Kidney capillary endothelial cell (primary cell): ENCODE results near the gene SEC22A.

Source experiments
- DNase-seq: peaks from one replicate; pipeline ENCODE4 v3.0.0-alpha.2; 2018; ENCODE audit warnings: low spot score

The SEC22A gene, protein sequence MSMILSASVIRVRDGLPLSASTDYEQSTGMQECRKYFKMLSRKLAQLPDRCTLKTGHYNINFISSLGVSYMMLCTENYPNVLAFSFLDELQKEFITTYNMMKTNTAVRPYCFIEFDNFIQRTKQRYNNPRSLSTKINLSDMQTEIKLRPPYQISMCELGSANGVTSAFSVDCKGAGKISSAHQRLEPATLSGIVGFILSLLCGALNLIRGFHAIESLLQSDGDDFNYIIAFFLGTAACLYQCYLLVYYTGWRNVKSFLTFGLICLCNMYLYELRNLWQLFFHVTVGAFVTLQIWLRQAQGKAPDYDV

DNA sequence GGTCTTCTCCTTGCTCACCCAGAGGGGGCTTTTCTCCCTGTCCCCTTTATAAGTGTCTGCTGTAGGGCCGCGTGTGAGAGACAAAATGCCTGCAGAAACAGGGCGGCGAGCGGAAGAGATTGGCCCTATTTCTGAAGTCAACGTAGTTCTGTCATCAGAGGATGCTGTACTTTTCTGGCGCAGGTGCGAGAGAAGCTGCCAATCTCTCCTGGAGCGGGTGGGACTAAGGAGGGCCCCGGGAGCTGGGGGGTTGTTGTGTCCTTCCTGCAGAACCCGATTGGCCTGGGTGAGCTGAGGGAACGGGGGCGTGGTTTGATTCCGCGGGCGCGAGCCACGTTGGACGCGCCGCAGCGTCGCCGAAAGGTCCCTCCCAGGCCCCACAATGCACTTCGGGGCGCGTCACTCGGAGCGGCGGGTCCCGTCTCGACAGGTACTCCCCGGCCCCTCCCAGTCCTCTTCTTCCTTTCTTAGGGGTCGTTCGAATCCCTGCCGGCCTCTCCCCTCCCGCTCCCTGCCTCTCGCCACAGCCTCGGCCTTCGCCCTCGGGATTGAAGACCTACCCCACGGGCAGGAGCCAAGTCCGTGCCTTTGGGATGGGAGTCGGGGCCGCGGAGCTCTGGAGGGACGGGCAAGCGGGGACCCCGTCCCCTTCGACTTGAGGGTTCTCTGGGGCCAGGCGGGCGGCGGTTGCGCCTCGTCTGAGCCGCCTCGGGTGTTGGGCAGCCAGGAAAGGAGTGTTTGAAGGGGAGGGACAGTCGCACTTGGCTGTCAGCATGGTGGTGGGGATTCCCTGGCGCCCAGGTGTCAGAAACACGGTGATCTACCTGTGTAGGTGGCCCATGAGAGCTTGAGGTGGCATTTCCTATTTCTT is at the start of gene SEC22A:
Gene SEC22A, plus strand, starts transcription at position 387 of the 871 bp plus-strand sequence. CDS start 7,275 bp downstream, outside the sequence.
- peak; percentile 84 for DNase-seq

DNA sequence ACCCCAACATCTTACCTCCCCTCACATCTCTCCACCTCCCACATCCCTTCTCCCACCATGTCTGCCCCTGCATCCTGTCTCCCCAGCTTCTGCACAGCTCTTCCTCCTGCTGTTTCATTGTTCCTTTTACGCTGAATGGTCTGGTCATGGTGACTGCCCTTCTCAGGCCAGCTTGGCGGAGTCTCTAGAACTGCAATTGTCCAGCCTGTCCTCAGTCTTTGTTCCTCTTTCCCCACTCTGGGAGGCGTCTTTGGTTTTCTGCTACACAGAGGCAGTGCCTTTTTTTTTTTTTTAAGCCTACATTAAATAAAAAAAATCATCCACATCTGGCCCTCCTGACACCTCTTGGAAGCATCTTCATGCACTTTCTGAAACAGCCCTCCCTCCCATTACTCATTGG is 49.1 kb upstream of the SEC22A start:
- no peak for DNase-seq

DNA sequence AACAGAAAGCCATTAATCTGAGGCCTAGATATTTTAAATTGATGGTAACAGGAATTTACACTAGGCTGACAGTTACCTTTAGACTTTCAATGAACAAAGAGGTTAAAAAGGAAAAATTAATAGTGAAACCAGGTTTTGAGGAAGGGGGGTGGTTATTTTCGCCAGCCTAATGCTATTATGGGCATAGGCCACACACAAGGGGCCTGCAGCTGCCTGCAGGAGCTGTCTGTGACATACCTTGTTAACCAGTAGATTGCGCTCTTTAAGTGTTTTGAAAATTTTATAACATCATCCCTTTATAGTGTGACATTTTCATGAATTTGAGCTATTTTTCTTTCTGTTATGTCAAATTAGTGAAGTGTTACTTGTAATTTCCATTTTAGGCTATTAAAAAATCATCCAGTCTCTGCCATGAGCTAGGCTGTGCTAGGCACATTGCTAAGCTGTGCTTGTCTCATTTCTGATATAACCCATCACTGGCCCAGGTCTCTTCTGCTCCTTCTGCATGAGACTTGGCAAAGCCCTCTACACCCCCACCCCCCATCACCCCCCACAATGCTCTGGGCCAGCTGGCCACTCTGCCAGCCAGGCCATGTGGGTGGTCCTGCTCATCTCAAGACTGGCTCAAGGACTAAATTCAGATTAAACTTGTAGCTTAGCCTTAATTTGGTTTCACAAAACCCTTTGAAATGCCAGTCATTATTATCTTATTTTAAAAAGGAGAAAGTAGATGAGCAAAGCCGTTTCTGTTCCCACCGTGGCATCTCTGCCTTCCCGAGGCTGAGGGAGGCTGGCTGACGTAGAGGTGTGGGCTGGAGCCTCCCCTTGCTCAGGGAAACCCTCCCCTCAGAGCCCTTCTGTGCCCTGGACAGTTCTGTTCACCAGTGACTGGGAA is 48.4 kb upstream of the SEC22A start:
- no peak for DNase-seq

DNA sequence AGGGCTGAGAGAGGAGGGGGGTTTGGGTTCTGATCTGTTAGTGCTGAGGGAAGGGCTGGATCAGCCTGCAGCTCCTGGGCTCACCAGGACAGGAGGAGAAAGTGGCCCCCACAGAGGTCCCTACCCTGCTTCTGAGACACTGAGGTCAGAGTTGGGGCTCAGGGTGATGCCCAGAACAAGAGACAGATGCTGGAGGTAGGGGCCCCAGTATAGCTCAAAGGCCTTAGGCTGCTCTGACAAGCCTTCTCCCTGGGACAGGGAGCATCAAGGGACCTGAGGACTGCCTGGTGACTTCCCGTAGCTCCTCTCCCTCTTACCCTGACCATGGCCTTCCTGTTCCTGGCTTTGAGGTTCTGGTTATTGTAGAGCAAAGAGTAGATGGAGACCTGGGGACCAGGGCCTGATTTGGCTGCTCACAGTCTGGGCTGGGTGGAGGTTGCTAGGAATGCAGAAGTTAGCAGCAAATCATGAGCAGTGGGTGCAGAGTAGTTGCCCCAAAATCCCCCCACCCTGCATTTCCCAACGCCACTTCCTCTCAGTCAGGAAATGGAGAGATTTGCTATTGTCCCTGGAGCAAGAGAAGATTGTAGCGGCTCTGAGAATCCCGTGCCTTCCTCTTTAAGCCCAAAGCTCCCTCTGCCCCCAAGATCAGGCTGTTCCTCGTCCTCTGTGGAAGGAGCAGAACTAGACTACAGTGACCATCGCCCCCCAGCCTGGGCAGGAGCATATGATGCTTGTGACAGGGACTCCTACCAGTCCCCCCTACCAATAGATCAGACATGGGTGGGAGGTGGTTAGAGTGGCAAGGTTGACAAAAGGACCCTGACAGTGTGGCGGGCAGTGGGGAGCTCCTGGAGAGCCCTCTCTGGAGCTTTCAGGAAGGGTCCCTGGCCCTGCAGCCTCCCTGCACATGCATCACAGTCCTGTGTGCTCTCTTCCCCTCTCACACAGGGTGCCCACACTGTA is 47.4 kb upstream of the SEC22A start:
- no peak for DNase-seq

DNA sequence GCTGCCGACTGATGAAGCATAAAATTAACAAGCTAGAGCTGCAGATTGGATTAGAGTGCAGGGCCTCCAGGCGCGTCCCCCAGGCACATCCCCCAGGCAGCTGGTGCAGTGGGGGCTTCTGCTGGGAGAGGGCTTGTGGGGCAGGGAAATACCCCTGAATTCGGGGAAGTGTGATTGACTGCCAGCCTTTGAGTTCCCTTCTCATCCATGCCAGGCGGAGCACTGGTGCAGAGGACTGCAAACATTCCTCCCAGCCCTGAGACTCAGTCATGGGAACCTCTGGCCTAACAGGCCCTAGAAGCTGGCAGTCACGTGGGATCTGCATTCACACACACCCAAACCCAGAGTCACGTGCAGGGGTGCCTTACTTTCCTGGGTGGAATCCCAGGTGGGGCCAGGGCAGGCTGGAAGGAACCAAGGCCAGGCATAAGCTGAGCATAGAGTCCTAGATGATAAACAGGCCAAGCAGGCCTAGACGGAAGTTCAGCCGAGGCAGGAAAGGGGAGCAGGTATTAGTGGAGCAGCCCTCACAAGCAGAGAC is 46.2 kb upstream of the SEC22A start:
- no peak for DNase-seq

DNA sequence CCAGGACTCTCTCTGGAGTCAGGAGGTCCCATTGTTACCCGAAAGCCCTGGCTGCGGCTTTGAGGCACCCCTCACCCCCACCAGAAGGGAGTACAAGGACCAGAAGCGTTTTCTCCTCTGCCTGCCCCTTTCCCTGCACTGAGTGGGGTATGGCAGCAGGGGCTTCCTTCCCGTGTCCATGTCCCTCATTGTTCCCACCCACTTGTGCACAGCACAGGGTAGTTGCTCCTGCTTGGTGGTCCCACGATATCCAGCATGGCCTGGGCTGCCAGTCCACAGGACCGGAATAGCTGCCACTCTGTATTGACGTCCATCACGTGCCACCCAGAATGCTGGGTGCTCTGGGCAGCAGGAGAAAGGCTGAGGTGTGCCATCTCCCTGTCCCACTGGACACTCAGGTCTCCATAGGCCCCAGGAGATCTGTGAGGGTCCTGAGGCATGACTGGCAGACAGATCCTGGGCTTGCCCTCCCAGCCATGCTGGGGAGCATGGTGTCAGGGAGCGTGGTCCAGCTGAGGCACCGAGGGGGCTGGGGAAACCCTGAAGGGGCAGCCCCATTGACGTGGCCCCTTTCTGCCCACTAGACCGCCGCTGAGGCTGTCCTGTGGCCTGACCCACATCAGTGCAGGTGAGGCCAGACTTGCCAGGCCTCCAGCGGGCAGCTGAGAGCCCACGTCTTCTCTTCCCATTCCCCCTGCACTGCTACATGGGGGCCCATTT is 45.3 kb upstream of the SEC22A start:
- DNase-seq = no peak

DNA sequence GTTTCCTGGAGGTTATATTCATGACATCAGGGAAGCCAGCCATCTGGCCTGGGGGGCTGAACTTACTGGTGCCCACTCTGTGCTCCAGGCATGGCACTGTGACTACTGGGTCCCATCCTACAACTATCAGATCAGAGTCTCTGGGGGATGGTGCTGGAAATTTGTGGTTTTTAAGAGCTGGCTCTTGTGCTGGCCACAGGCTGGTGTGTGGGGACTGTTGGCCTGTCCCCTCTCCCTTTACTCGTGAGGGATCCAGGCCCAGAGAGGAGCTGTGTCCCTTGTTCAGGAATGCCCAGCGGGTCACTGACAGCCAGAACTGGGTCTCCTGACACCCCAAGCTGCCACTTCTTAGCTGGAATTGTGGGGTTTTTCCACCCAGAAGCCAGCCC is 44.5 kb upstream of the SEC22A start:
- no peak for DNase-seq

DNA sequence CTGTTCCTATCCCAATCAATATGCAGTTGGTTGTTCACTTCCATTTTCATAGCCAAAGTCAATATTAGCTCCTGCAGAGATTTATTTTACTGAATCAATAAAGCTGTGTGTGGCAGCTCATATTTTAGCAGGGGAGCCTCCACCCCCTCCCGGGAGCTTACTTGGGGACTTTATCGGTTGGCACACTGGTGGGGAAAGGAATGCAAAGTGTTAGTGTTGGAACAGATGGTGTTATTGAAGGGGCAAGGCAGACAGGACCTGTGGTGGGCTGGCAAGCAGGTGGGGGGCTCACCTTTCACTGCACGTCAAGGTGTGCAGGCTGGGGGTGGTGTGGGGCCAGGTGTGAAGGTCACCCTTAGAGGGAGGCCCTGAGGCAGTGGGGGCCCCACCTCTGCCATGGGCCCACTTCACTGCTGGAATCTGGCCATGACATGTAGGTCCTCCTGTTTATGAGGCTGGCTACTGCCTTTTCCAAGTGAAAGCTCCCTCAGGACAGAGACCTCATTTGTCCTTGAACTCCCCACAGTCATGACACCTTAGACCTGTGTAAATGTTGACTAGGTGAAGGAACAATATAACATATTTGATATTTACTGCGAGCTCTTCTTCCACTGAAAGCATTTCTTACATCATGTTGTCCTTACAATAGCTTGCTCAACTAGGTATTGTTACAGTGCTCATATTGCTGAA is 44.0 kb upstream of the SEC22A start:
- DNase-seq = no peak

DNA sequence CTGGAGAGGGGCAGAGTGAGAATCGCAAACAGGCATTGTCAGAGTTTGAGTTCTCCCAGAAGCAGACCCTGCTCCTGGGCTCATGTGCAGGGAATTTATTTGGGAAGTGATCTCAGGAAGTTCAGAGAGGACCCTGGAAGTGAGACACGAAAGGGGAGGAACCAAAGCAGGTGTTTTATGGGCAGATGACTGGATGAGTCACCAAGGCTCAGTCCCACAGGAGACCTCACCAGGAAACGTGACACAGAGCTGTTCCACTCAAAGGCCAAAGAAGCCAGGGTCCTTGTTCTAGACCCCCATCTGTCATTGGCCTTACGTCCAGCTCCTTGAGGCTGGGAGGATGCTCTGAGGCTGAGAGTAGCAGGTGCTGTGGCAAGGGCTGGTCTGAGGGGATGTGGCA is 43.4 kb upstream of the SEC22A start:
- peak; percentile 46 for DNase-seq

DNA sequence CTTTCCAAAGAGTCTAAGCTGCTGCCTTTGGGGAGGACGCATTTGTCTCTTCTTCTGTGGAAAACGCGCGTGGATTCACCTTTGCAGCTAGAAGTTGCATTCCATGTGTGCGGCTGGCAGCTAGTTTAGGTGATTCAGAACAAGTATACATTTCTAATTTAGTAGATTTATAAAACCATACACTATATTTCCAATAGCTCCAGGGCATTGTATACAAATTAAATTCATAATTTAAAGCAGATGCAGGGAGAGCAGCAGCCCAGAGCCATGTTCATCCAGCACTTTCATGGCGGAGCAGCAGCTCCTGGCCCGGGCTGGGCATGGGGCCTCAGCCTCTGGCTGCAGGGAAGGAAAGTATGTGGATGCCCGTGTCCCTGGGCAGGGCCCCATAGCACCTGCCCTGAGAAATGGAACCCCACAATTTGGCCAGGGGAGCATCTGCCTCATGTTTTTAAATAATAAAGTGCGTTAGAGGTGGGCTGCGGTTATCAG is 42.8 kb upstream of the SEC22A start:
- DNase-seq = no peak

DNA sequence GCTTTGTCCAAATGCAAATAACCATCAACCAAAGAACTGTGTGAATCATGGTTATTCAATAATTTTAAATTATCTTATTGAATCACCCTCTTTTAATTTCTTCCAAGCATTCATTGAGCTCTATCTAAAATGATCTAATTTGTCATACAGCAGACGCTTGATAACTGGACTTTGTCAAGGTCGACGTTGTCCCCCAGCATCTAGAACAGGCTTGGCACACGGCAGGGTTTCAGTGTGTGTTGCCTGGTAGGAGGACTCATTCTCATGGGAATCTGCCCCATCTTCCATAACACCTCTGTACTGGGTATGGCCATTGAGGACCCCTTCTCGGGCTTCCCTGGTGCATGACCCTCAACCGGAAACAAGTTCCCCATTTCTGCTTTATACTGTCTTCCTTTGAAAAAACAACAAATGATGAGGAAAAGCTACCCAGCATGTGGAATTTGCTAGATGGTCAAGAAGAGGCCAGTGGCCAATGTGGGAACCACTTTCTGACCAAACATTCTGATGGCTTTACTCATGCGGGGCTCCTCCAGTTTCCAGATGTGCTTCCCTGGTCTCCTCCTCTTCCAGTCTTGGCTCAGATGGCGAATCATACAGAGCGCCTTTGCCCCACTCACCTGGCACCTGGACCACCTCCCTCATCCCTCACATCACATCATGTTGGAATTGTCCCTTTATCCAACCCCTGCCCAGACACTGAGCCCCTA is 41.7 kb upstream of the SEC22A start:
- no peak for DNase-seq

DNA sequence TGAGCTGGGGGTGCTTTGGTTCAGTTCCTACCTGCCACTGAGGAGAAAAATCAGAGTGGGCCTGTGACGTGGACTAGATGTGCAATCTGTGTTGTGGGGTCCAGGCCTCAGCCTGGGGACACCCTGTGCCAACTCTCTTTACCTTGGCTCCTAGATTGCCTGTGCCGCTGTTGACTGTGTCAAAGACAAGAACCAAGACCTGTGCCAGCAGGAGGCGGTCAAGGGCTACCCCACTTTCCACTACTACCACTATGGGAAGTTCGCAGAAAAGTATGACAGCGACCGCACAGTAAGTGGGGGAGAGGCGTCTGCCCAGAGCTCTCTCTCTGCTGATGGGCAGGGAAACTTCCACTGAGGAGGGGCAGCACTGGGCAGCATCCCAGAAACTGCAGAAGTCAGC is 40.6 kb upstream of the SEC22A start:
- no peak for DNase-seq

DNA sequence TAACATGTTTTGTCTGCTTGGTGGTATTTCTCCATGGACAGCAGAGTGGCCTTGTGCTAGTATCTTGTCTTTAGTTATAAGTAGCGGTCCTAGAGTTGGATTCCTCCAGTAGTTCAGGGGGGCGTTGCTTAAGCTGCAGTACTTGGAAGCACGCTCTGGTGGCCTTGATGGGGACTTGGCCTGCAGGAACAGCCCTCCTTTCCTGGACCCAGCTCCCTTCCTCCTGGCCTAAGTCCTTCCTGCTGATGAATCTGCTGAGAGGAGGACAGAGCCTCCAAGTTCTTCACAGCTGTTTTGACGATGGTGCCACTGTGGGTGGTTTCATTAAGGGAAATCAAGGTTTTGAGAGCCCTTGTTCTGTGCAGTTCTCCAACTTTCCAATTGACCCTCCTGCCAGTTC is 38.6 kb upstream of the SEC22A start:
- no peak for DNase-seq

DNA sequence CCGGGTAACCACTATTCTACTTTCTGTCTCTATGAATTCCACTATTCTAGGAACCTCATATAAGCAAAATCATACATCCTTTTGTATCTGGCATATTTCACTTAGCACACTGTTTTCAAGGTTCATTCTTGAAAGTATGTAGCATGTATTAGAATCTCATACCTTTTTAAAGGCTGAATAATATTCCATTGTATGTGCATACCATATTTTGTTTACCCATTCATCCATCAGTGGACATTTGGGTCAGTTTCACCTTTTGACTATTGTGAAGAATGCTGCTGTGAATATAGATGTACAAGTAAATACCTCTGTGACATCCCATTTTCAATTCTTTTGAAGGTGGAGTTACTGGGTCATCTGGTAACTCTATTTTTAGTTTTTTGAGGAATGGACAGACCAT is 36.6 kb upstream of the SEC22A start:
- no peak for DNase-seq

DNA sequence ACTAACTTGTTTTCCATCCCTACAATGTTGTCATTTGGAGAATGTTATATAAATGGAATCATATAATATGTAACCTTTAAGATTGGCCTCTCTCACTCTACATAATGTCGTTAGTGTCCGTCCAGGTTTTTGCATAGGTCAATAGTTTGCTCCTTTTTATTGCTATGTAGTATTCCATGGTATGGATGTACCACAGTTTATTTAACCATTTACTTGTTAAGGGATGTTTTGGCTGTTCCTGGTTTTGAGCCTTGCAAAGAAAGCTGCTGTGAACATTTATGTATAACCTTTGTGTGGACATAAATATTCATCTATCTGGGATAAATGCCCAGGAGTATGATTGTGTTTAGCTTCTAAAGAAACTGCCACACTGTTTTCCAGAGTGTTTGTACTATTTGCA is 34.1 kb upstream of the SEC22A start:
- DNase-seq = no peak

DNA sequence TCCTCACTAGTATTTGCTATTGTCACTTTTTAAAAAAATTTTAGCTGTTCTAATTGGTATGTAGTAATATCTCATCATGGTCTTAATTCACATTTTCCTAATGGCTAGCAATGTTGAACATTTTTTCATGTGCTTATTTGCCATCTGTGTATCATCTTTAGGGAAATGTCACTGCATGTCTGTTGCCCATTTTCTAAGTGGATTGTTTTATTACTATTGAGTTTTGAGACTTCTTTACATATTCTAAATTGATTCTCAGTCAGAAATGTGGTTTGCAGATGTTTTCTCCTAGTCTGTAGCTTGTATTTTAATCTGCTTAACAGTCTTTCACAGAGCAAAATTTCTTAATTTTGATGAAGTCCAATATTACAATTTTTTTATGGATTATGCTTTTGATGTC is 33.6 kb upstream of the SEC22A start:
- DNase-seq = no peak

DNA sequence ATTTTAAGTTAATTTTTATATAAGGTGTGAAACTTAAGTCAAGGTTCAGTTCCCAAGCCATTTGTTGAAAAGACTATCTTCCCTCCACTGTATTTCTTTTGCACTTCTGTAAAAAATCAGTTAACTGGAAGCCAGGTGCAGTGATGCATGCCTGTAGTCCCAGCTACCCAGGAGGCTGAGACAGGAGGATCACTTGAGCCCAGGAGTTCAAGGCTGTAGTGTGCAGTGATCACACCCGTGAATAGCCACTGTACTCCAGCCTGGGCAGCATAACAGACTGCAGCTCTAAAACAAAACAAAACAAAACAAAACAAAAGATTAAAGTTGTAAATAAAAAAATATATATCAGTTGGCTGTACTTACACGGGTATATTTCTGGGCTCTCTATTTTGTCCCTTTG is 33.1 kb upstream of the SEC22A start:
- DNase-seq = no peak

DNA sequence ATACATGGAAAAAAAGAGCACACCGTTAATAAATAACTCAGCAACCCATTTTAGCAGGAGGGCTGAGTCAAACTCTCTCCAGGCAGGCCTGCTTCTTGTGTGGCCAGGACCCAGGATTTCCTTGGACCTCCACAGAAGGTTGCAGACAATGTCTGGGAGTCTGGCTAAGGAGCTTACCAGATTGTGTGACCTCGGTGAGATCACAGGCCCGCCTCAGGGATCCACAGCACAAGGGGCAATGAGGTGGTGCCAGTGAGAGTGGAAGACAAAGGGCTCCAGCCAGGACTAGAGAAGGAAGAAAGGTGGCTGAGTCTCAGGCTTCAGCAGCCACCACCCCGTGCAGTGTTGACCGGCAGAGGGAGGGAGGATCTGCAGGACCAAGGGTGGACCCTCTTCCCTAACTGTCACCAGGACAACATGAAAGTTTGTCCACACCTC is 32.2 kb upstream of the SEC22A start:
- no peak for DNase-seq

DNA sequence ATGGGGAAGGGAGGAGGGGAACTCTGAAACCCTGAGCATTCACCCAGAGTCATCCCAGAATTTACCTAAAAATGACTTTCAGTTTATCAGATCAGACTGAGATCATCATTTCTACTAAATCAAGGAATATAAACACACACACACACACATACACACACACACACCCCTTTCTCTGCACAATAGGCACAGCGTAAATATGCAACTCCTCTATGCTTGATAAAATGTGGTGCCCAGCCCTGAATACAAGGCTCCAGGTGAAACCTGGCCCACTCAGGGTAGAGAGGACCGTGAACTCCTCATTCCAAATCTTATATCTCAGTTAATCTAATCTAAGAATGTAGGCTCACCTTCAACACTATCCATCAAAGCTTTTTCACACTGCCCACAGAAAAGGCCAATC is 31.8 kb upstream of the SEC22A start:
- DNase-seq = no peak
